NCI-H460 (cell line): Measurements from ENCODE around the gene TIGD1. TPM values are rescaled to one million over a fixed set of nuclear protein-coding genes. Genes with fewer than 3 reads are reported as not detected.

Experiments used
- DNase-seq: peaks from one replicate; pipeline ENCODE4 v3.0.0-alpha.2; 2016; ENCODE audit warnings: low read depth; ENCODE audit errors: extremely low read depth
- total RNA-seq: library from RNA; depleted of rRNA; stranded (reverse); fragments of >200 nt; shearing (Covaris generic); gene quantifications from 2 replicates; pipeline ENCODE4 v1.2.3, GENCODE V29; 2014

The TIGD1 gene
- total RNA-seq, 1 experiment from 2014 or later, result 17.7 TPM

DNA sequence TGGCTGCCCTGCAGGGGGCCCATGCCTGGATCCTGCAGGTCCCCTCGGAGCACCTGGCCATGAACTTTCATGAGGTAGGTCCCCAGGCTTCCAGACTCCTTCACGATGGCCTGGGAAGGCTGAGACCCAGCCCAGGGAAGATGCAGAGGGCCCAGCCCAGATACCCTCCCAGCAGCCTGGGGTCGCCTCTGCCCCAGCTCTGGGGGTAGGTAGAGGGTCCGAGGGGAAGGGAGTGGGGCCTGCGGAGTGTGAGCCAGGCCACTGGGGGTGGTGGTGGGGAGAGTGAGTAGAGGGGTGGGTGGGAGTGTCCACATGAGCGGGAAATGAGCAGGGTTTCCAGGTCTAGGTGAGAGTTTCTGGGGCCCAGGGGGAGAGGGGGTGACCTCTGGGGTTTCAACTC lies 25.6 kb downstream of the TIGD1 start:
- DNase-seq, result no peak

DNA sequence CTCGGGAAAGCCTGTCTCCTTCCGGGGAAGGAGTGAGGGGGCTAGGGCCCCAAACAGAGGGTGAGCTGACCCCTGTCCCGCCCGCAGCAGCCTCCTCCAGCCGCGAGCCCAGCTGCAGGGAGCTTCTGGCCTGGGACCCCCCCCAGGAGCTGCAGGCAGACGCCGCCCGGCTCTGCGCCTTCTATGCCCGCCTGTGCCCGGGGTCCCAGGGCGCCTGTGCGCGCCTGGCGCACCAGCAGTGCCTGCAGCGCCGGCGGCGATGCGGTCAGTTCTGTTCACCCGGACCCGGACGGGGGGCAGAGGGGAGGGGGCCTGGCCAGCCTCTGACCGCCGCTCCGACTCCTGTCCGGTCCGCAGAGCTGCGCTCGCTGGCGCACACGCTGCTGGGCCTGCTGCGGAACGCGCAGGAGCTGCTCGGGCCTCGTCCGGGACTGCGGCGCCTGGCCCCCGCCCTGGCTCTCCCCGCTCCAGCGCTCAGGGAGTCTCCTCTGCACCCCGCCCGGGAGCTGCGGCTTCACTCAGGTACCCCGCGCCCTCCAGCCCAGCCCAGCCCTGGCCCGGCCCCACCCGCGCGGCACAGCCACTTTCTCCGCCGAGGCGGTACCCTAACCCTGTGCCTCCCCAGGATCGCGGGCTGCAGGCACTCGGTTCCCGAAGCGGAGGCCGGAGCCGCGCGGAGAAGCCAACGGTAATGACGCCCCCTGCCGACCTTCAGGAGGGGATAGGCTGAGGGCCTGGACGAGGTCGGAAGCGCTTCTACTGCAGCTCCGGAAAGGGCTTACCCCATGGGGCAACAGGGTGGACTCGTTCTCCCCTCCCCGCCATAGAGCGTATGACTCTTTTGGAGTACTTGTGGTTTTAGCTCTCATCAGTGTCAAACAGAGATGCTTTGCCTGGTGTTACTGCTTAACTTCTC lies 26.4 kb downstream of the TIGD1 start:
- DNase-seq, result peak; percentile 70

DNA sequence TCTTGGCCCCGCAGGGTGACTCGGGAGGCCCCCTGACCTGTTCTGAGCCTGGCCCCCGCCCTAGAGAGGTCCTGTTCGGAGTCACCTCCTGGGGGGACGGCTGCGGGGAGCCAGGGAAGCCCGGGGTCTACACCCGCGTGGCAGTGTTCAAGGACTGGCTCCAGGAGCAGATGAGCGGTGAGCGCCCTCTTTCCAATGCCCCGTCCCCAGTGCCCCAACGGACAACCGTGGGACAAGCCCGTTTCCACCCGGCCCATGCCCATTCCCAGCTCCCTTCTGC lies 27.0 kb downstream of the TIGD1 start:
- DNase-seq, result no peak

DNA sequence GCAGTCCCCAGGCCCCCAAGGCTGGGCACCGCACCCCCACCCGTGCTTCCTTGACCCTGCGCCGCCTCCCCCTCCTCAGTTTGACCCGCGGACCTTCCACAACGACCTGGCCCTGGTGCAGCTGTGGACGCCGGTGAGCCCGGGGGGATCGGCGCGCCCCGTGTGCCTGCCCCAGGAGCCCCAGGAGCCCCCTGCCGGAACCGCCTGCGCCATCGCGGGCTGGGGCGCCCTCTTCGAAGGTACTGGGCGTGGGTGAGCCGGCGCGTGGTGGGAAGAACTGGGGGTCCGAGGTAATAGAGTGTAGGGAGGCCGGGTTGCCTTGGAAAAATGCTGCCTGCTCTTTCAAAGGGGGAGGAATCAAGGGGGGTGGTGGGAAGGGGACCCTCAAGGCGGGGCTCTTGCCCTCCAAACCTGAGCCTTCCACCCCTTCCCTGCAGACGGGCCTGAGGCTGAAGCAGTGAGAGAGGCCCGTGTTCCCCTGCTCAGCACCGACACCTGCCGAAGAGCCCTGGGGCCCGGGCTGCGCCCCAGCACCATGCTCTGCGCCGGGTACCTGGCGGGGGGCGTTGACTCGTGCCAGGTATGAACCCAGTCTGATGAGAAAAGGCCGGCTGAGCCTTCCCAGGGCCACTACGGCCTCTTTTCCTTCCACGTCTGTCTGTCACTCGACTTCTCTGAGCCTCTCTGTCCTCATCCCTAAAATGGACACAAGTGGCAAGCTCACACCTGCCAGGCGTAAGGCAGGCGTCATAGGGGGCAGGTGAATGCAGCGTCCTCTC lies 27.5 kb downstream of the TIGD1 start:
- no peak for DNase-seq

GRCh38 chr2:232521959-232522622 lies 28.3 kb downstream of the TIGD1 start:
- DNase-seq, result peak; percentile 38

GRCh38 chr2:232521098-232521497 lies 29.3 kb downstream of the TIGD1 start:
- DNase-seq, result no peak

DNA sequence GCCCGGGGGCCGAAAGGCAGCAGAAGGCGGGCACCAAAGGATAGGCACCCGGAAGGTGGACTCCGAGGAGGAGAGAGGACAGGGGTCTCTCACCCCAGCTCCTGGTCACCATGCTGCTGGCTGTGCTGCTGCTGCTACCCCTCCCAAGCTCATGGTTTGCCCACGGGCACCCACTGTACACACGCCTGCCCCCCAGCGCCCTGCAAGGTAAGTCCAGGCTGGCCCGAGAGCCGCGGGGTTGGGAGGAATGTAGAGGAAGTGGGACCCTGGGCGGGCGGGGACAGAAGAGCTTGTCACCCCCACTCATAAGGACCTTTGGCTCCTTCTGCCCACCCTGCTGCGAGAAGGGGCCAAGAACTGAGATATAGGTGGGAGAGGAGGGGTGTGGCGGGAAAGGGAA lies 29.9 kb downstream of the TIGD1 start:
- DNase-seq, result no peak

DNA sequence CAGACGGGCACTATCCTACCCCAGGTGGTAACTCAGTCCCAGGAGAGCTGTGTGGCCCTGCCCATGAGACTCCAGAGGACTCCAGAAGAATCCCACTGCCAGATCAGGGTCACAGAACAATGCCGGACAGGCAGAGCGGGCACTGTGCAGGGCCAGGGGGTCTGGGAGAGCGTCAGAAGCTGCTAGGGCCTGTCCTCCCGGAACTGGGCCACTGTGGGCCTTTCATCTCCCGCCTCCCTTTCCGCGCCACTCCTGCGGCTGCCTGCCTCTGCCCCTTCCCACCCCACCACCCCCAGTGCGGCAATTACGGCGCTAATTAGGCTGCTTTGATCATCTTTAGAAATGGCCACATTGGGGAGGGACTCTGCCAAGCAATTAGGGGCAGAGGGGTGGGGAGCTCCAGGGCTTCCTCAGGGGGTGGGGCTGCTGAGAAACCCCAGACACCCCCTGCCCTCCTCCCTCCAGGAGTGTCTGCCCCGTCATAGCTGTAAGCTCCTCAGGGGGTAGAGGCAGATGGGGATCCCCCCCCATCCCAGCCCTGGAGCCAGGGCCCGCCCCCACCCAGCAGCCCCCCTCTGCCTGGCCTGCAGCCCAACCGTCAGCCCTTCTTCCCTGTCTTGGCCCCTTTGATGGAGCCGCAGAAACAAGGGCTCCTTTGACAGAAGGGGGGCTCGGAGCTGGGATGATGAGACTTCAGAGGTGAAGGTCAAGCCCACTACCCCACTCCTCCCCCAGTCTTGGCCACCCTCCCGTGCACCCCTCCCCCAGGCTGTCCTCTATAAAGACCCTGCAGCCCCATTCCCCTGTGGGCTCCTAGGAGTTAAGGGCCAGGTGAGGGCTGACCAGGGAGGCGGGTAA lies 30.5 kb downstream of the TIGD1 start, which contains the start of gene PRSS56:
PRSS56 (plus strand) TSS at position 808 of the 858 bp plus-strand sequence. CDS start 211 bp downstream, outside the sequence.
- DNase-seq, result no peak

- DNase-seq, result no peak
Measured at GRCh38 chr2:232518844-232519243, 31.5 kb downstream of the TIGD1 start.

GRCh38 chr2:232516551-232516950 lies 33.8 kb downstream of the TIGD1 start:
- DNase-seq, result no peak

DNA sequence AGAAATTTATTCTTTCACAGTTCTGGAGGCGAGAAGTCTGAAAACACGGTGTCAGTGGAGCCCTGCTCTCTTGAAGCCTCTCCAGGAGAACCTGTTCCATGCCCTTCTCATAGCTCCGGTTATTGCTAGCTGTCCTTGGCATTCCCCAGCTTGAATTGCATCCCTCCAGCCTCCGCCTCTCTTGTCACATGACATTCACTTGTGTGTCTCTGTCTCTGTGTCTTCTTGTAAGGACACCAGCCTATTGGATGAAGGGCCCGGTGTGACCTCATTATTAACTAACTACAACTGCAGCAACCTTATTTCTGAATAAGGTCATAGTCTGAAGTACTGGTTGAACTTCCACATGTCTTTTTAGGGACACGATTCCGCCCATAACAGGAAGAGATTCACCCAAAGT lies 34.7 kb downstream of the TIGD1 start:
- DNase-seq, result no peak

DNA sequence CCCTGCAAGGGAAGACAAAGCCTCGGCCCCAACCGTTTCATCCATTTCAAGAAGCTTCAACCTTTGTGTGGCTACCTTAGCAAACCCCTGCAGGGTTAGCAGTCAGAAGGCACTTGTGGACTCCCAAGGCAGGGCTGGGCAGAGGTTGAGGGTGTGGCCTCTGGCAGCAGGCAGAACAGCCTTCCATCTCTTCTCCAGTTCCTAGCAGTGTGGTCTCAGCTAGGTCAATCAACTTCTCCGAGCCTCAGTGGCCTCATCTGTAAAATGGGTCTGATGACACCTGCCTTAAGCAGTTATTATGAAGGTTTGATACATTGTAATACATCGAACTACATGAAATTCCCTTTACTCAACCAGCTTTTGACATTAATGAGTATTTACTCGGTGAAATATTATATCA lies 37.0 kb downstream of the TIGD1 start:
- DNase-seq, result no peak

GRCh38 chr2:232512602-232513001 lies 37.8 kb downstream of the TIGD1 start:
- no peak for DNase-seq

- no peak for DNase-seq
Measured at GRCh38 chr2:232511336-232511890, 38.9 kb downstream of the TIGD1 start.

DNA sequence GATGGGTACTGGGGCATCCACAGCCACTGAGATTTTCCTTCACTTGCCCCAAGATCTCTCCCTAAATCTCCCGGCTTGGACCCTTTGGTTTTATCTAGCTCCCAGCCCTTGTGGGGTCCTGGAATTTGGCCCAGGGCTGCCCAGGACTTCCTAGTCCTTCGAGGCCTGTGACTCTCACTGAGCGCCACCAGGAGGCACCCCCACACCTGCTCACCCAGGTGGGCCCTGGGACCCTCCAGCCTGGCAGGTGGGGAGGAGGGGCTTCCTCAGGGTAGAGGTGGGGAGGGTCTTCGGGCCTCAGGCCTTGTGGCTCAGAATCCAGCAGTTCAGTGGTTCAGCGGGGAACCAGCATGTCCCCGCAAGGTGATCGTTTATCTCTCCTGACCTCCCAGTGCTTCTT lies 42.1 kb downstream of the TIGD1 start:
- DNase-seq, result no peak

DNA sequence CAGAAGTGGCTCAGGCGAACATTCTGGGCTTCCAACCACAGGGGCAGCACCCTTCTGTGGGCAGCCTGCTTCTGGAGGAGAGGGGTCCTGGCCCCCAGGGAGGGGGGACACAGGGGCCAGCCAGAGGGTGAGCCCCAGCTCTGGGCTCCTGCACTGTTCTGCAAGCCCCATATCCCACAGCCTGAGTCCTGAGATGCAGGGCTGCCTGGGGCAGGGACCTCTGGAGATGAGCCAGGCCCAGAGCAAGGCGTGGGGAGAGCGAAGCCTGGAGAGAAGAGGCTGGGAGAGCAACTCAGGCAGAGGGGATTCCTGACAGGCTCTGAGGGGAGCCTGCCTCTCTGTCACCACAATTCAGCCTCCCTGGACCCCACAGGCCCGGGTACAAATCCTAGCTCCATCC lies 43.6 kb downstream of the TIGD1 start:
- DNase-seq, result no peak

- DNase-seq, result no peak
Measured at GRCh38 chr2:232505856-232506255, 44.5 kb downstream of the TIGD1 start.

GRCh38 chr2:232504438-232504837 lies 45.9 kb downstream of the TIGD1 start:
- no peak for DNase-seq

DNA sequence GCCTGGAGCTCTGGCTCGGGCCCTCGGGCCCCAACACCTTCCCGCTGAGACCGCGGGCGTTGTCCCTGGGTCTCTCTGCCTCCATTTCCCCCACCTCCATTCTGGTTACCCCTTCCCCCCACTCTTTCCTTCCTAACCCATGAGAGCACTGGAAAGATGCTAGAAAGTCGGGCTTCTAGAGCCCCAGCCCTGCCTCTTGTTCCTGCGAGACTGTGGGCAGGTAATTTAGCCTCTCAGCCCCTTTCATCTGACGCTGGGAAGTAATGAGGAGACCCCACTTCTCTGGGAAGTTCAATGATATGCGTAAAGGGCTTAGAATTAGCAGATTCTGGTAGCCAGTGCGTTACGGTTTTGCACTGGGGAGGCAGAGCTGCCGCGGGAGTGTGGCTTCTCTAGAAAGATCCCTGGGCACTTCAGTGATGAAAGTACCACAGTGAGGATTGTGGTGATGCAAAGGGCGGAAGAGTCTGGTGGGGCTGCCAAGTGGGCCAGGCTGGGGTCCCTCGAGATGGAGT lies 46.5 kb downstream of the TIGD1 start:
- DNase-seq, result no peak
